K562 (cell line): Measurements from ENCODE around the gene ZSCAN2. TPM values are rescaled to one million over a fixed set of nuclear protein-coding genes. Genes with fewer than 3 reads are reported as not detected.

Experiments used
- GATA2 ChIP-seq: sonication (generic); formaldehyde crosslinking; IDR thresholded peaks from 2 replicates; pipeline ENCODE4 v1.4.0; 2020; ENCODE audit warnings: mild to moderate bottlenecking, missing genetic modification reagents
- IFI16 ChIP-seq: fragments of 250-450 bp; sonication (Bioruptor Pico); IDR thresholded peaks from 2 replicates; pipeline ENCODE4 v2.1.2; 2022; ENCODE audit warnings: mild to moderate bottlenecking, inconsistent platforms
- KDM1A ChIP-seq, 2 experiments: fragments of 450-650 bp; IDR thresholded peaks; 2 replicates each; pipeline ENCODE4 v1.6.1; 2016; ENCODE audit warnings: mild to moderate bottlenecking in 2 of 2
- KLF16 ChIP-seq: IDR thresholded peaks from 2 replicates; pipeline ENCODE4 v1.6.1; 2016; ENCODE audit warnings: antibody characterized with exemption
- MECOM ChIP-seq: fragments of 250-450 bp; sonication (Bioruptor Pico); IDR thresholded peaks from 2 replicates; pipeline ENCODE4 v1.8.0; 2022; ENCODE audit warnings: inconsistent platforms
- NR2C1 ChIP-seq, 2 experiments: fragments of 450-650 bp; IDR thresholded peaks; 2 replicates each; pipeline ENCODE4 v1.6.1; 2017; ENCODE audit warnings: mild to moderate bottlenecking in 2 of 2, antibody characterized with exemption in 1 of 2, inconsistent platforms in 1 of 2, missing compliant biosample characterization in 1 of 2, missing genetic modification characterization in 1 of 2
- PHB ChIP-seq: fragments of 250-450 bp; sonication (Bioruptor Pico); IDR thresholded peaks from 2 replicates; pipeline ENCODE4 v1.5.0; 2021
- POLR2G ChIP-seq: fragments of 200-400 bp; formaldehyde crosslinking; IDR thresholded peaks from 2 replicates; pipeline ENCODE4 v1.6.1; 2017; ENCODE audit warnings: low read depth, mild to moderate bottlenecking, antibody characterized with exemption, low read length, moderate library complexity
- POU5F1 ChIP-seq: fragments of 150-350 bp; IDR thresholded peaks from 2 replicates; pipeline ENCODE4 v1.6.1; 2014; ENCODE audit warnings: borderline replicate concordance, low read length, low read depth, mild to moderate bottlenecking; ENCODE audit not compliant: partially characterized antibody
- PYGO2 ChIP-seq: fragments of 450-650 bp; IDR thresholded peaks from 2 replicates; pipeline ENCODE4 v1.6.1; 2016; ENCODE audit warnings: mild to moderate bottlenecking, missing genetic modification characterization, moderate library complexity, missing compliant biosample characterization
- RAD21 ChIP-seq, 2 experiments: fragments of 250-450 bp in 1 of 2; fragments of 450-650 bp in 1 of 2; sonication (Bioruptor Pico) in 1 of 2; formaldehyde crosslinking in 1 of 2; IDR thresholded peaks in 1 of 2; conservative IDR thresholded peaks in 1 of 2; 2 replicates each; pipeline versions ENCODE4 v1.4.0 to v1.8.0; 2020 to 2022; ENCODE audit warnings: mild to moderate bottlenecking in 2 of 2, moderate library complexity in 1 of 2
- SP2 ChIP-seq: IDR thresholded peaks from 2 replicates; pipeline ENCODE4 v1.6.1; 2011; ENCODE audit warnings: mild to moderate bottlenecking, low read depth, low read length, moderate library complexity; ENCODE audit not compliant: poor library complexity, severe bottlenecking; ENCODE audit errors: extremely low read depth
- STAG1 ChIP-seq: sonication (generic); formaldehyde crosslinking; IDR thresholded peaks from 2 replicates; pipeline ENCODE4 v1.5.0; 2020; ENCODE audit warnings: missing genetic modification reagents, borderline replicate concordance
- SUPT5H ChIP-seq: fragments of 450-650 bp; IDR thresholded peaks from 2 replicates; pipeline ENCODE4 v1.6.1; 2016
- ZNF133 ChIP-seq: fragments of 250-450 bp; sonication (Bioruptor Pico); IDR thresholded peaks from 2 replicates; pipeline ENCODE4 v1.4.0; 2020; ENCODE audit warnings: mild to moderate bottlenecking
- ZNF24 ChIP-seq: fragments of 450-650 bp; IDR thresholded peaks from 2 replicates; pipeline ENCODE4 v1.6.1; 2016
- polyA plus RNA-seq, 8 experiments: library from polyadenylated mRNA; depleted of rRNA in 4 of 8; stranded (reverse) in 5 of 8; unstranded in 3 of 8; fragments of >200 nt; fragmentation: Nextera tagmentation in 2 of 8; fragmentation: Illumina TruSeq in 1 of 8; extraction: Ambion mirVana in 2 of 8; extraction: Trizol in 1 of 8; gene quantifications; 2 replicates each; pipeline versions ENCODE4 v1.2.1 to v1.2.3, GENCODE V29; 2011 to 2014; ENCODE audit warnings: inconsistent platforms in 1 of 8, missing spikeins in 1 of 8
- total RNA-seq, 7 experiments: library from RNA; depleted of rRNA in 6 of 7; stranded (reverse); fragments of >200 nt in 6 of 7; fragmentation: Illumina TruSeq in 2 of 7; extraction: Trizol in 2 of 7; gene quantifications; 2 replicates each; pipeline versions ENCODE4 v1.2.1 to v1.2.3, GENCODE V29; 2011 to 2021; ENCODE audit warnings: low replicate concordance in 1 of 7
- TF ChIP-seq, protein P1 (sequence below), 2 experiments: fragments of 150-350 bp in 1 of 2; IDR thresholded peaks; 2 replicates each; pipeline ENCODE4 v1.6.1; 2012 to 2016; ENCODE audit warnings: low read depth in 2 of 2, low read length in 2 of 2, mild to moderate bottlenecking in 1 of 2, moderate library complexity in 1 of 2
- TF ChIP-seq, protein P2 (sequence below): fragments of 450-650 bp; conservative IDR thresholded peaks from 2 replicates; pipeline ENCODE4 v1.6.1; 2016; ENCODE audit warnings: missing genetic modification characterization, low read depth, mild to moderate bottlenecking, control low read depth, missing compliant biosample characterization

ZSCAN2 gene
- total and polyA plus RNA-seq, 9 of the 15 experiments (the other 6 are each of a cell fraction or from before 2014, with no cell fraction given) = 1.7 to 14.2 (median 6.6) TPM

DNA sequence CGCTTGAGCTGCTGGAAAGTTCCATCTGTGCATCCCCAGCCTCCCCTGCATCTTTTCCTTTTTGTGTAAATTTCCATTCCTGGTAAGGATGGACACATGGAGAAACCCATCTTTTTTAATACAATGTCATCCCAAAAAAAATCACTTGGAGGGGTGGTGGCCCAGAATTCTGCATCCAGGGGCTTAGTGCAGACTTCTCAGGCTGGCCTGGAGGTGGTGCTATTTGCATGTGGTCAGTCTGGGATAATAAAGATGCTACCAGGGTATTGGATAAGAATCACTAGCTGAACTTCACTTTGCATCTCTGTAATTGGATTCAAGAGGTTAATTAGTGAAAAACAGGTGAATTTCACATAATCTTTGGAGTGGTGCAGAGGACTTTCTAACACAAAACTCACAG is 1.8 kb upstream of the ZSCAN2 start (continued):
- TF ChIP-seq, protein P1, sequence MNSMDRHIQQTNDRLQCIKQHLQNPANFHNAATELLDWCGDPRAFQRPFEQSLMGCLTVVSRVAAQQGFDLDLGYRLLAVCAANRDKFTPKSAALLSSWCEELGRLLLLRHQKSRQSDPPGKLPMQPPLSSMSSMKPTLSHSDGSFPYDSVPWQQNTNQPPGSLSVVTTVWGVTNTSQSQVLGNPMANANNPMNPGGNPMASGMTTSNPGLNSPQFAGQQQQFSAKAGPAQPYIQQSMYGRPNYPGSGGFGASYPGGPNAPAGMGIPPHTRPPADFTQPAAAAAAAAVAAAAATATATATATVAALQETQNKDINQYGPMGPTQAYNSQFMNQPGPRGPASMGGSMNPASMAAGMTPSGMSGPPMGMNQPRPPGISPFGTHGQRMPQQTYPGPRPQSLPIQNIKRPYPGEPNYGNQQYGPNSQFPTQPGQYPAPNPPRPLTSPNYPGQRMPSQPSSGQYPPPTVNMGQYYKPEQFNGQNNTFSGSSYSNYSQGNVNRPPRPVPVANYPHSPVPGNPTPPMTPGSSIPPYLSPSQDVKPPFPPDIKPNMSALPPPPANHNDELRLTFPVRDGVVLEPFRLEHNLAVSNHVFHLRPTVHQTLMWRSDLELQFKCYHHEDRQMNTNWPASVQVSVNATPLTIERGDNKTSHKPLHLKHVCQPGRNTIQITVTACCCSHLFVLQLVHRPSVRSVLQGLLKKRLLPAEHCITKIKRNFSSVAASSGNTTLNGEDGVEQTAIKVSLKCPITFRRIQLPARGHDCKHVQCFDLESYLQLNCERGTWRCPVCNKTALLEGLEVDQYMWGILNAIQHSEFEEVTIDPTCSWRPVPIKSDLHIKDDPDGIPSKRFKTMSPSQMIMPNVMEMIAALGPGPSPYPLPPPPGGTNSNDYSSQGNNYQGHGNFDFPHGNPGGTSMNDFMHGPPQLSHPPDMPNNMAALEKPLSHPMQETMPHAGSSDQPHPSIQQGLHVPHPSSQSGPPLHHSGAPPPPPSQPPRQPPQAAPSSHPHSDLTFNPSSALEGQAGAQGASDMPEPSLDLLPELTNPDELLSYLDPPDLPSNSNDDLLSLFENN (IDR thresholded peaks at IDR 0.05; ENCODE audit: low read depth in 2 of 2, low read length in 2 of 2) = no peak
- TF ChIP-seq NR2C1 (IDR thresholded peaks at IDR 0.05) (0 out of 2 replicates have a peak, but pooled peaks have one; percentile 26), NR2C1 (tag; IDR thresholded peaks at IDR 0.05) (no peak), POU5F1 (no peak), SUPT5H (no peak), KLF16 (0 out of 2 replicates have a peak, but pooled peaks have one; percentile 23), PHB (CRISPR knock-in tag) (no peak), IFI16 (CRISPR knock-in tag) (no peak), KDM1A (IDR thresholded peaks at IDR 0.05) (0 out of 4 replicates have a peak, but pooled peaks of 1 of the 2 experiments have one; percentile 26), PYGO2 (tag) (no peak), POLR2G (no peak), SP2 (no peak), MECOM (CRISPR knock-in tag) (no peak), RAD21 (CRISPR knock-in tag; conservative IDR thresholded peaks at IDR 0.05 in 1 of 2, IDR thresholded peaks at IDR 0.05 in 1 of 2) (peak; percentile 69 to 91), GATA2 (CRISPR knock-in tag) (peak; percentile 46; the same call in 1 of the 2 replicates), ZNF24 (no peak), STAG1 (peak; percentile 11; the same call in 1 of the 2 replicates), ZNF133 (CRISPR knock-in tag) (no peak)
- TF ChIP-seq, protein P2, sequence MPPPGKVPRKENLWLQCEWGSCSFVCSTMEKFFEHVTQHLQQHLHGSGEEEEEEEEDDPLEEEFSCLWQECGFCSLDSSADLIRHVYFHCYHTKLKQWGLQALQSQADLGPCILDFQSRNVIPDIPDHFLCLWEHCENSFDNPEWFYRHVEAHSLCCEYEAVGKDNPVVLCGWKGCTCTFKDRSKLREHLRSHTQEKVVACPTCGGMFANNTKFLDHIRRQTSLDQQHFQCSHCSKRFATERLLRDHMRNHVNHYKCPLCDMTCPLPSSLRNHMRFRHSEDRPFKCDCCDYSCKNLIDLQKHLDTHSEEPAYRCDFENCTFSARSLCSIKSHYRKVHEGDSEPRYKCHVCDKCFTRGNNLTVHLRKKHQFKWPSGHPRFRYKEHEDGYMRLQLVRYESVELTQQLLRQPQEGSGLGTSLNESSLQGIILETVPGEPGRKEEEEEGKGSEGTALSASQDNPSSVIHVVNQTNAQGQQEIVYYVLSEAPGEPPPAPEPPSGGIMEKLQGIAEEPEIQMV (tag) = no peak
